HG03159 (cell line): ENCODE results near the gene ABTB1.

ENCODE experiments used
- ATAC-seq: cut with Tn5 transposase; IDR thresholded peaks from one replicate; pipeline ENCODE4 v1.9.1; 2021; ENCODE audit warnings: mild to moderate bottlenecking, moderate library complexity; ENCODE audit not compliant: unreplicated experiment

The ABTB1 gene

GRCh38 chr3:127672429-127673190 lies at the start of gene ABTB1:
Gene ABTB1, plus strand, starts transcription at chr3:127672952. Its CDS starts 74 bp downstream, at chr3:127673026.
- ATAC-seq: peak; percentile 74

- no peak for ATAC-seq
Measured at GRCh38 chr3:127624063-127624462, 48.7 kb upstream of the ABTB1 start.

GRCh38 chr3:127625821-127626220 lies 46.9 kb upstream of the ABTB1 start:
- ATAC-seq: no peak

GRCh38 chr3:127628426-127628787 lies 44.3 kb upstream of the ABTB1 start:
- ATAC-seq: no peak

- ATAC-seq: no peak
Measured at GRCh38 chr3:127628788-127629466, 43.8 kb upstream of the ABTB1 start, which contains the start of gene PODXL2. Gene PODXL2, plus strand, starts transcription at chr3:127629185. Its CDS starts 35 bp downstream, at chr3:127629220.

GRCh38 chr3:127629467-127630403 lies 43.0 kb upstream of the ABTB1 start:
- ATAC-seq: no peak

- ATAC-seq: no peak
Measured at GRCh38 chr3:127630811-127631714, 41.7 kb upstream of the ABTB1 start.

GRCh38 chr3:127632035-127632820 lies 40.5 kb upstream of the ABTB1 start:
- ATAC-seq: no peak

- no peak for ATAC-seq
Measured at GRCh38 chr3:127634653-127635052, 38.1 kb upstream of the ABTB1 start.

- no peak for ATAC-seq
Measured at GRCh38 chr3:127637546-127637945, 35.2 kb upstream of the ABTB1 start.

- no peak for ATAC-seq
Measured at GRCh38 chr3:127637971-127638370, 34.8 kb upstream of the ABTB1 start.

GRCh38 chr3:127639173-127640041 lies 33.3 kb upstream of the ABTB1 start:
- no peak for ATAC-seq

GRCh38 chr3:127640042-127640355 lies 32.8 kb upstream of the ABTB1 start:
- ATAC-seq: no peak

GRCh38 chr3:127644641-127645370 lies 27.9 kb upstream of the ABTB1 start:
- no peak for ATAC-seq

GRCh38 chr3:127645371-127646015 lies 27.3 kb upstream of the ABTB1 start:
- ATAC-seq: no peak

GRCh38 chr3:127646501-127647046 lies 26.2 kb upstream of the ABTB1 start:
- no peak for ATAC-seq

- ATAC-seq: no peak
Measured at GRCh38 chr3:127647166-127647844, 25.4 kb upstream of the ABTB1 start.
